ENCODE results near the gene NT5DC1. TPM values are rescaled to one million over a fixed set of nuclear protein-coding genes. Genes with fewer than 3 reads are reported as not detected.

Gene NT5DC1
- total and polyA plus RNA-seq, 4 donors = 8.6 to 49.0 (median 22.1) TPM

DNA sequence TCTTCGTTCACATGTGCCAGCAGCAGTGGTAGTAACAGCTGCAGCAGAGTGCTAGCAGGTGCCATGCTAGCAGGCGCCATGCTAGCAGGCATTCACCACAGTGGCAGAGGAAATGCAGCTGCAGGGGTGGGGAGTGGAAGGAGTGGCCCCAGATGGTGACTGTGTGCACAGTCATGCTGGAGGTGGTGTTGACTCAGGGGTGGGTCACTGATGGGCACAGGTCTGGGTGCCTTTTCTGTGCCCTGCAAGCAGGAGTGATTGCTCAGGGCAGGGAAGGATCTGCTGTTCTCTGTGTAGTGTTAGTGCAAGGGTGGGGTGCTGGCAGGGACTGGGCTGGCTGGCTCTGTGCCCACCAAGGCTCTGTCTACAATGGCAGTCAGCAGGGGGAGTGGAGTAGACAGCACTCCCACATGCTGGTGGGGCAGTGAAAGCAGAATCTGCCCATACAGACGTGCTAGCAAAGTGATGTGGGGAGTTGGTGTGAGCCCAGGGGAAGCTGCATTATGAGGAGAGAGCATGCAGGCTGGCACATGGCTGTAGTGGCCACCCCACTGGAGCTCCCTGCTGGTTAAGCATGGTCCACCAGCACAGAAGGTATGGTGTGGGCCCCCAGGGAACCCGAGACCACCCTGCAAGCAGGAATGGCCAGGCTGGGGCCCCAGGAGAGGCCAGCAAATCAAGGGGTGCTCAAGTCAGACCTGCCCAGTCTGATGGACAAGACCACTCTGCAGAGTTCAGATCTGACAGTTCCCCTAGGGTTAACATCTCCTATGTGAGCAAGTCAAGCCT is 164.6 kb downstream of the NT5DC1 start:
- no peak overlapping the region for H3K9ac ChIP-seq (ENCODE audit: insufficient read depth in 1 of 2, low read length in 2 of 2)
- H3K27me3 ChIP-seq (ENCODE audit: control insufficient read depth in 3 of 3, insufficient read depth in 3 of 3, low read length in 2 of 3) = no peaks in the 10 kb centered on the region
- ATAC-seq (ENCODE audit: insufficient read depth, low FRiP score) (no peak), DNase-seq (no peak)
- H3K4me3 ChIP-seq = no peak overlapping the region
- H3K9me3 ChIP-seq (ENCODE audit: control insufficient read depth in 4 of 4, insufficient read depth in 3 of 4, low read length in 3 of 4) = peaks cover 0 to 4% (median 0%) of the 10 kb centered on the region in 4 donors
- WGBS, 2 donors = 87 to 89% methylated on average over 4 of the region's 4 CpGs
- H3K27ac ChIP-seq (ENCODE audit: low read depth in 1 of 2, low read length in 1 of 2) = no peak overlapping the region
- TF ChIP-seq, protein P1, sequence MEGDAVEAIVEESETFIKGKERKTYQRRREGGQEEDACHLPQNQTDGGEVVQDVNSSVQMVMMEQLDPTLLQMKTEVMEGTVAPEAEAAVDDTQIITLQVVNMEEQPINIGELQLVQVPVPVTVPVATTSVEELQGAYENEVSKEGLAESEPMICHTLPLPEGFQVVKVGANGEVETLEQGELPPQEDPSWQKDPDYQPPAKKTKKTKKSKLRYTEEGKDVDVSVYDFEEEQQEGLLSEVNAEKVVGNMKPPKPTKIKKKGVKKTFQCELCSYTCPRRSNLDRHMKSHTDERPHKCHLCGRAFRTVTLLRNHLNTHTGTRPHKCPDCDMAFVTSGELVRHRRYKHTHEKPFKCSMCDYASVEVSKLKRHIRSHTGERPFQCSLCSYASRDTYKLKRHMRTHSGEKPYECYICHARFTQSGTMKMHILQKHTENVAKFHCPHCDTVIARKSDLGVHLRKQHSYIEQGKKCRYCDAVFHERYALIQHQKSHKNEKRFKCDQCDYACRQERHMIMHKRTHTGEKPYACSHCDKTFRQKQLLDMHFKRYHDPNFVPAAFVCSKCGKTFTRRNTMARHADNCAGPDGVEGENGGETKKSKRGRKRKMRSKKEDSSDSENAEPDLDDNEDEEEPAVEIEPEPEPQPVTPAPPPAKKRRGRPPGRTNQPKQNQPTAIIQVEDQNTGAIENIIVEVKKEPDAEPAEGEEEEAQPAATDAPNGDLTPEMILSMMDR (IDR thresholded peaks at IDR 0.05; ENCODE audit: control extremely low read depth, extremely low read depth) = no peak
- peaks cover 0 to 7% (median 0%) of the 10 kb centered on the region in 5 donors for H3K4me1 ChIP-seq (ENCODE audit: control insufficient read depth in 5 of 5, insufficient read depth in 5 of 5, low read length in 5 of 5)
- H3K36me3 ChIP-seq (ENCODE audit: control insufficient read depth in 4 of 4, insufficient read depth in 4 of 4, low read length in 4 of 4) = peaks cover 0 to 7% (median 2%) of the 10 kb centered on the region in 4 donors

DNA sequence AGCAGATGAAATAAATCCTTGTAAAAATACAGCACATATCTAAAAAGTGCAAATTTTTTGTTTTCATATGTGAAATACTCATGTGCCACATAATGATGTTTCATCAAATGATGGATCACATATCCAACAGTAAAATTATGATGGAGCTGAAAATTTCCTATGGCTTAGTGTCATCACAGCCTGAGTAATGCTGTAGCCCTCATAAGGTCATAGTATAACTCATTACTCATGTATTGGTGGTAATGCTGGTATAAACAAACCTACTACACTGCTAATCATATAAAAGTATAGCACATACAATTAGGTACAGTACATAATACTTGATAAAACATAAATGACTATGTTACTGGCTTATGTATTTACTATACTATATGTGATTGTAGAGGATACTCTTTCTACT is 166.2 kb downstream of the NT5DC1 start:
- no peak for ATAC-seq (ENCODE audit: insufficient read depth, low FRiP score)
- Histone ChIP-seq H3K36me3 (ENCODE audit: control insufficient read depth in 4 of 4, insufficient read depth in 4 of 4, low read length in 4 of 4) (peaks cover 0 to 9% (median 1%) of the 10 kb centered on the region in 4 donors), H3K27ac (ENCODE audit: low read depth in 1 of 2, low read length in 1 of 2) (no peak overlapping the region), H3K27me3 (ENCODE audit: control insufficient read depth in 3 of 3, insufficient read depth in 3 of 3, low read length in 2 of 3) (no peaks in the 10 kb centered on the region), H3K9ac (ENCODE audit: insufficient read depth in 1 of 2, low read length in 2 of 2) (no peak overlapping the region), H3K9me3 (ENCODE audit: control insufficient read depth in 4 of 4, insufficient read depth in 3 of 4, low read length in 3 of 4) (peaks cover 0 to 4% (median 0%) of the 10 kb centered on the region in 4 donors), H3K4me3 (no peak overlapping the region), H3K4me1 (ENCODE audit: control insufficient read depth in 5 of 5, insufficient read depth in 5 of 5, low read length in 5 of 5) (peaks cover 0 to 7% (median 0%) of the 10 kb centered on the region in 5 donors)
- no peak for DNase-seq
- TF ChIP-seq, protein P1 (IDR thresholded peaks at IDR 0.05; ENCODE audit: control extremely low read depth, extremely low read depth) = no peak

DNA sequence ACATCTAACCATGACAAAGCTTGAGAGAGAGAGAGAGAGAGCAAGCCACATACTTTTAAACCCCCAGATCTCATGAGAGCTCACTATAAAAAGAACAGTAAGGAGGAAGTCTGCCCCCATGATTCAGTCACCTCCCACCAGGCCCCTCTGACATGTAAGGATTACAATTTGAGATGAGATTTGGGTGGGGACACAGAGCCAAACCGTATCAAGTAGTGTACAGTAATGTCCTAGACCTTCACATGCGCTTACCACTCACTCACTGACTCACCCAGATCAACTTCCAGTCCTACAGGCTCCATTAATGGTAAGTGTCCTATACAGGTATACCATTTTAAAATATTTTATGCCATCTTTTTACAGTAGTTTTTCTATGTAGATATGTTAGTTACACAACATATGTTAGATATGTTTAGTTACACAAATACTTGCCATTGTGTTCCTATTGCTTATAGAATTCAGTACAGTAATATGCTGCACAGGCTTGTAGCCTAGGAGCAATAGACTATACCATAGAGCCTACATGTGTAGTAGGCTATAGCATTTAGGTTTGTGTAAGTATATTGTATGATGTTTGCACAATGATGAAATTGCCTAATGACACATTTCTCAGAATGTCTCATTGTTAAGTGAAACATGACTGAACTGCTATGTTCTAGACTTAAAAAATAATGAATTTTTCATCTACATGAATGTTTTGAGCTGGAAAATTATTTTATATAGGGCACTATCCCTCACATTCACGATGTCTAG is 167.4 kb downstream of the NT5DC1 start:
- Histone ChIP-seq H3K9ac (ENCODE audit: insufficient read depth in 1 of 2, low read length in 2 of 2) (no peak overlapping the region), H3K27me3 (ENCODE audit: control insufficient read depth in 3 of 3, insufficient read depth in 3 of 3, low read length in 2 of 3) (no peaks in the 10 kb centered on the region), H3K4me3 (no peak overlapping the region), H3K27ac (ENCODE audit: low read depth in 1 of 2, low read length in 1 of 2) (peak overlapping the region in 1 of 2 donors; percentile 31), H3K4me1 (ENCODE audit: control insufficient read depth in 5 of 5, insufficient read depth in 5 of 5, low read length in 5 of 5) (peaks cover 0 to 7% (median 0%) of the 10 kb centered on the region in 5 donors), H3K36me3 (ENCODE audit: control insufficient read depth in 4 of 4, insufficient read depth in 4 of 4, low read length in 4 of 4) (peaks cover 0 to 13% (median 6%) of the 10 kb centered on the region in 4 donors), H3K9me3 (ENCODE audit: control insufficient read depth in 4 of 4, insufficient read depth in 3 of 4, low read length in 3 of 4) (peaks cover 0 to 4% (median 0%) of the 10 kb centered on the region in 4 donors)
- 54 to 55% methylated on average over 3 of the region's 3 CpGs for WGBS, 2 donors
- ATAC-seq (ENCODE audit: insufficient read depth, low FRiP score) (no peak), DNase-seq (no peak)
- TF ChIP-seq, protein P1 (IDR thresholded peaks at IDR 0.05; ENCODE audit: control extremely low read depth, extremely low read depth) = no peak

Data from lung (tissue), 12 donors.